ENCODE measurements around the gene SMARCD2.
"Not testable (repeated sequence)": the region's sequence is repeated elsewhere in the genome, so short reads cannot be mapped to it uniquely, and the experiment has no call there.

The SMARCD2 gene

DNA sequence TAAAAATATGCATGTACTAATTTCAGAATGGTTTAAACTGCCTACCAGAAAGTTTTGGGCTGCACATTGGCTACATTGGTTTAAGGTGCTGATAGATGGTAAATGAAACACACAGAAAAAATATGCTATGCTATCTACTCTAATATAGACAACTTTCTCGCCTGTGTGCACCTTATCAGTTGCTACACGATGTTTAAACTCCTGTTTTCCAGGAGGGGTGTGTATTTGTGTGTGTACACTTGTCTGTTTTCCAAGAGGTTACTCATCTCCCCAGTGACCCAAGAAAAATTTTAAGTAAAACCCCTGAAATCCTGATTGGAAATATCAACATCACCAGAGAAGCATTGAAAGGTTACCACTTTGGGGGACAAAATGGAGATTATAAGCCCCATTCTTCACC is 36.9 kb downstream of the SMARCD2 start:
- TF ChIP-seq, protein P1, sequence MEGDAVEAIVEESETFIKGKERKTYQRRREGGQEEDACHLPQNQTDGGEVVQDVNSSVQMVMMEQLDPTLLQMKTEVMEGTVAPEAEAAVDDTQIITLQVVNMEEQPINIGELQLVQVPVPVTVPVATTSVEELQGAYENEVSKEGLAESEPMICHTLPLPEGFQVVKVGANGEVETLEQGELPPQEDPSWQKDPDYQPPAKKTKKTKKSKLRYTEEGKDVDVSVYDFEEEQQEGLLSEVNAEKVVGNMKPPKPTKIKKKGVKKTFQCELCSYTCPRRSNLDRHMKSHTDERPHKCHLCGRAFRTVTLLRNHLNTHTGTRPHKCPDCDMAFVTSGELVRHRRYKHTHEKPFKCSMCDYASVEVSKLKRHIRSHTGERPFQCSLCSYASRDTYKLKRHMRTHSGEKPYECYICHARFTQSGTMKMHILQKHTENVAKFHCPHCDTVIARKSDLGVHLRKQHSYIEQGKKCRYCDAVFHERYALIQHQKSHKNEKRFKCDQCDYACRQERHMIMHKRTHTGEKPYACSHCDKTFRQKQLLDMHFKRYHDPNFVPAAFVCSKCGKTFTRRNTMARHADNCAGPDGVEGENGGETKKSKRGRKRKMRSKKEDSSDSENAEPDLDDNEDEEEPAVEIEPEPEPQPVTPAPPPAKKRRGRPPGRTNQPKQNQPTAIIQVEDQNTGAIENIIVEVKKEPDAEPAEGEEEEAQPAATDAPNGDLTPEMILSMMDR (IDR thresholded peaks at IDR 0.05; ENCODE audit: control insufficient read depth, extremely low read depth, insufficient read depth) = no peak
- DNase-seq (ENCODE audit: low read depth) = no peak
- no peak overlapping the region for H3K4me3 ChIP-seq (ENCODE audit: low read depth, low read length)

DNA sequence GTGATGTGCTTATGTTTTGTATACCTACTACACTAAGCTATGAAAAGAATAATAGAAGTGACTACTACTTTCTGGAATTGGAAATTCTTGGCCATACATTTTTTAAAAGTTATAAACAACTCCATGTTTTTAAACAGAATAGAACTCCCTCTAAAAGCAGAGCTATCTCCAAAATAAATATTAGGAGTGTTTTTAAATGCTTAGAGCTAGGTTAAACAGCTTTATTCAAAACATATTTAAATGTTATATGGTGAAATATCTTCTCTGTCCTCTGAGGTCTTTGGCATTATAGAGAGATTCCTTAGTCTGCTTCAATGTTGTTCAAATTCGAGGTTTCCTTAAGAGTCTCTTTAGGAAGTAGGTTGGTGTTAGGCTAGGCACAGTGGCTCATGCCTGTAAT is 38.2 kb downstream of the SMARCD2 start:
- no peak for DNase-seq (ENCODE audit: low read depth)
- TF ChIP-seq, protein P1 (IDR thresholded peaks at IDR 0.05; ENCODE audit: control insufficient read depth, extremely low read depth, insufficient read depth) = no peak
- H3K4me3 ChIP-seq (ENCODE audit: low read depth, low read length) = no peak overlapping the region

DNA sequence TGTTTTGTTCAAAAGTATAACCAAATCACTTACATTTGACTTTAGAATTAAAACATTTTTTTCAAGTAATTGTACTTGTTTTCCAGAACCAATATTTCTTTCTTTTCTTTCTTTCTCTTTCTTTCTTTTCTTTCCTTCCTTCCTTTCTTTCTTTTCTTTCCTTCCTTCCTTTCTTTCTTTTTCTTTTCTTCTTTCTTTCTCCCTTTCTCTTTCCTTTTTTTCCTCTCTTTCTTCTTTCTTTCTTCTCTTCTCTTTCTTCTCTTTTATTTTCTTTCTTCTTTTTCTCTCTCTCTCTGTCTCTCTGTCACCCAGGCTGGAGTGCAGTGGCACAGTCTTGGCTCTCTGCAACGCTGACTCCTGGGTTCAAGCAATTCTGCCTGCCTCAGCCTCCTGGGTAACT is 41.7 kb downstream of the SMARCD2 start:
- no peak overlapping the region for H3K4me3 ChIP-seq (ENCODE audit: low read depth, low read length)
- TF ChIP-seq, protein P1 (IDR thresholded peaks at IDR 0.05; ENCODE audit: control insufficient read depth, extremely low read depth, insufficient read depth) = no peak
- no peak for DNase-seq (ENCODE audit: low read depth)

DNA sequence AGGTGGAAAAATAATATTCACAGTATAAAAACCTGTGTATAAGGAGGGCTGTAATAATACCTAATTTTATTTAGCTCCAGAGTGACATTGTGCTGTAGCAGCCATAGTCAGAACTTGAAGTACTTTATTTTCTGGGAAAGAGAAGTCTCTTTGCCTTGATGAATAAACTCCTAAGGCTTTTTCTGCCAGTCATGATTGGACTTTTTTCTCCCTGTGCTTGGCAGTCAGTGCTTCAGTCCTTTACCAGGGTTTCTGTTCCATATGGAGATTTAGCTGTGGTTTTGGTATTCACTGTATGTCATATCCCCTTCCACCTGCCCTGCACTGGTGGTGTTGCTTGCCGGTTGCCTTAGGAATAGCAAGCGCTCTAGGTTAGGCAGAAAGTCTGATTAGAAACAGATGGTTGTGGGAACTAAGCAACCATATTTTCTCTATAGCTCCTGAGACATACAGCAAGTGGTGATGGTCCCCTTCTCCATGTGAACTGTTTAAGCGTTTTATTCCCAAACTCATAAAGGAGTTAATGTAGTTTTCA is 43.8 kb downstream of the SMARCD2 start:
- TF ChIP-seq, protein P1 (IDR thresholded peaks at IDR 0.05; ENCODE audit: control insufficient read depth, extremely low read depth, insufficient read depth) = no peak
- no peak for DNase-seq (ENCODE audit: low read depth)
- H3K4me3 ChIP-seq (ENCODE audit: low read depth, low read length) = no peak overlapping the region

DNA sequence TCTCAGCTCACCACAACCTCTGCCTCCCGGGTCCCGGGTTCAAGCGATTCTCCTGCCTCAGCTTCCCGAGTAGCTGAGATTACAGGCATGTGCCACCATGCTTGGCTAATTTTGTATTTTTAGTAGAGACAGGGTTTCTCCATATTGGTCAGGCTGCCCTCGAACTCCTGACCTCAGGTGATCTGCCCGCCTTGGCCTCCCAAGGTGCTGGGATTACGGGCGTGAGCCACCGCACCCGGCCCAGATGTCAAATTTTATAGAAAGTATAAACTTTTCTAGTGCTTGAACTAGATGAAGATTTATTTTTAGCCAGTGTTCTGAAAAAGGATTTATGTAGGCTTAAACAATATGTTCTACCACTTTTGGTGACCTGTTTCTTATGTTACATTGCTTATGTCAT is 46.1 kb downstream of the SMARCD2 start:
- not testable (repeated sequence) for DNase-seq (ENCODE audit: low read depth)

DNA sequence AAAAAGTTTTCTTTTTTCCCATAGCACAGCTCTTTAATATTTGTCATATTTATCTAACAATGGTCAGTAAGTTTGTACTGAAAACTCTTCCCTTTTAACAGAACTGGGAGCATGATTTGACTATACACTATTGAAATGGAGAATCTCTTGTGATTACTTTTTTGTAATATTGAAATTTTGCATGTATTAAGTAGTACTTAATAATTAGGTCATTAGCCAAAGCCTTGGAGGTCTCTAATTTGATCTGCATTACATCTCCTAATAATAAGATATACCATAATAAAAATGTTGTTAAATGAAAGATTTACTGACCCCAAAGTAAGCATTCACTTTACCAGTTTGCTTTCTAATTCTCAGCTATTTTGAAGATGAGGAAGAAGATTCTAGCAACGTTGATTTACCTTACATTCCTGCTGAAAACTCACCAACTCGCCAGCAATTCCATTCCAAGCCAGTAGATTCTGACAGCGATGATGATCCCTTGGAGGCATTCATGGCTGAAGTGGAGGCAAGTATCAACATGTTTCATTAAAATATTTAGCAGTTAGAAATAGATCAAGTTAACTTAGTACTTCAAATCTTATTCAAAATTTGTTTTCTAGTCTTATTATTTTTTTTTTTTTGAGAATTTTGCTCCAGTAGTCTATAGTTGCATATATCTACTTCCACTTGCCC is 50.3 kb downstream of the SMARCD2 start:
- TF ChIP-seq, protein P1 (IDR thresholded peaks at IDR 0.05; ENCODE audit: control insufficient read depth, extremely low read depth, insufficient read depth) = no peak
- no peak for DNase-seq (ENCODE audit: low read depth)
- no peak overlapping the region for H3K4me3 ChIP-seq (ENCODE audit: low read depth, low read length)

More for the DNA sequence above, 46.1 kb downstream of the SMARCD2 start:
- H3K4me3 ChIP-seq (ENCODE audit: low read depth, low read length) = not testable (repeated sequence)

DNA sequence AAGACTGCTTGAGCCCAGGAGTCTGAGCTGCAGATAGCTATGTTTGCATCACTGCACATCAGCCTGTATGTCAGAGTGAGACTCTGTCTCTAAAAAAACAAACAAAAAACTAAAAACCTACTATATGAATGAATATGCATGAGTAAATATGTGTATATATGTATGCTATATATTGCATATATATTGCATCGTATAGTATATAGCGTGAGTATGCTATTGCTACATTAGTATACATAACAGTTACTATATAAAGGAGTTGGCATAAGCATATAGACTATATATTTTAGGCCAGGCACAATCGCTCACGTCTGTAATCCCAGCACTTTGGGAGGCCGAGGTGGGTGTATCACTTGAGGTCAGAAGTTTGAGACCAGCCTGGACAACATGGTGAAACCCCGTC is 52.4 kb downstream of the SMARCD2 start:
- DNase-seq (ENCODE audit: low read depth) = no peak
- TF ChIP-seq, protein P1 (IDR thresholded peaks at IDR 0.05; ENCODE audit: control insufficient read depth, extremely low read depth, insufficient read depth) = no peak
- no peak overlapping the region for H3K4me3 ChIP-seq (ENCODE audit: low read depth, low read length)

Measured in LNCaP clone FGC (cell line).